GM19023 (cell line): ENCODE data around the gene FMO2.
"Not testable (repeated sequence)": the region's sequence is repeated elsewhere in the genome, so short reads cannot be mapped to it uniquely, and the experiment has no call there.

Source experiments
- ATAC-seq: cut with Tn5 transposase; IDR thresholded peaks from one replicate; pipeline ENCODE4 v1.9.1; 2021; ENCODE audit warnings: mild to moderate bottlenecking, moderate library complexity; ENCODE audit not compliant: unreplicated experiment

The FMO2 gene

DNA sequence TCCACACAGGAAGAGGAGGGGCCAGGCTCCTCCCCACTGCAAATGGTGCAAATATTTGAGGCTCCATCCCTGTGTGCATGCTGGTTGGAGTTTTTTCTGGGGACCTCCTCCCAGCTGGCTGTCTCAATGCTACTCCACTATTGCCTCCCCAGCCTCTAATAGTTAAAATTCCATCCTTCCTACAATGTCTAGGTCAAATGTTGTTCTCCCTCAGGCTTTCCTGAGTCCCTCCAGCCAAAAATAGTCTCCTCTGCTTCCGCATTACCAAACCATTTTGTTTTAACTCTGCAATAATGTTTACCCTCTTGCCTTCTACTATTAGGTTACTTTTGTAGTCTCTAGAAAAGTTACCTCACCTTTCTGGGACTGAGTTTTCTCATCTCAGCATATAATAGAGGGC, 33.6 kb downstream of the FMO2 start:
- no peak for ATAC-seq

DNA sequence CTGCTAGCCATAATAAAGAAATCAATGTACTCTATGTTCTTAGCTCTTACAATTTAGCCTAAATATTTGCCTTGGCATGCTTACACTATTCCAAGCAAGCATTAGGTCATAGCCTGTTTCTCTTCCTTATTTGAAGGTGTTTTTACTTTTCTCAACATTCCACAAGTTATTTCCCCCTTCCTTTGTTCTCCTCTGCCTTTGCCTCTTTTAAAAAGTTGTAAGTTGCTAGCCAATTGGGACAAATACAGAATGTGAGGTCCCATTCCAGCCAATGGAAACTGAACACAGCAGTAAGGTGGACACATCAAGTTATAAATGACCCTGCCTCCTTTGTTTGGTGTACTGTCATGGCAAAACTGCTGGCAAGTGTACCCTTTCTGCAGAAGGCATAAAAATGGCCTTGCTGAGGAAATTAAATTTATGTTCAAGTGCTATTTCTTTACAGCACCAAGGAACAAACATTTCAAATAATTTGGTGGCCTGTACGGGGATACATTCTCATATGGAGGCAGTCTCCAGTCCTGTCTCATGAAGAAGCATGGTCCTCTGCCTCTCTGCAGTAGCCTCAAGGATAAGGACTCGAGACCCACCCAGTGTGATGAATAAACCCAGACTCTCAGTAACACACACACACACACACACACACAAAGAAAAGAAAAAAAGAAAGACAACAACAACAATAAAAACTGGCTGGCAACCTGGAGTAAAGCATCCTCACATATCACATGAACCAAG, 34.4 kb downstream of the FMO2 start:
- no peak for ATAC-seq

DNA sequence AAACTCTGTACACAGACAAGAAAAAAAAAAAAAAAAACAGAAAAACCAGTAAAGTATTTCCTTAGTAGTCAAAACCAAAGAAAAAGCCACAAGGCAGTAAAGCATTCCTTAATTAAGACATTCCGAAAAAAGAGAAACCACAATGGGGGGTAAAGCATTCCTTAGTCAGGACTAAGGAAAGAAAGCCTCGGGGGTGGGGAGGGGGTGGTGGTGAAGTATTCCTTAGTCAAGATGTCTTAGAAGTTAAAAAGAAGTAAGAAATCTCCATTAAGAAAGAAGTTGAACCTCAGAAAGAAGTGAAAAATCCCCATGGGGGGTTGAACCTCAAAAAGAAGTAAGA, 35.0 kb downstream of the FMO2 start:
- no peak for ATAC-seq

DNA sequence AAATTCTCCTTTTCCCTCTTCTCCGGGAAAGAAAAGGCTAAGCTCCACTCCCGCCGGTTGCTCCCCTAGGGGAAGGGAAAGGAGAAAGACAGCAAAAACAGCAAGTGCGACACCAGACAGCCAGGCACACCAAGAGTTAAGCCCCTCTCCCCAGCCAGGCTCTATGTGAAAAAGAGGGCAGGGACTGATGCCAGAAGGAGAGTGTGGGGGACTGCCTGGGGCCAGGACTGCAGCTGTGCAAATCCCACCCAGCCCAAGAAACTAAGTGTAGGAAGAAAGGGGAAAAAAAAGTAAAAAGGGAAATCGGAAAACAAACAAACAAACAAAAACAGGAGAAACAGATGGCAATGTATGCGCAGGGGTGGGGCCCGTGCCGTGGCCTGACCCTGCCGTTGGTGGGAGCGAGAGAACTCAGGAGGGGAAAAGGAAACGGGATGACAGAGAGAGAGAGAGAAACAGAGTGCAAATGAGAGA, 35.5 kb downstream of the FMO2 start:
- ATAC-seq: no peak

DNA sequence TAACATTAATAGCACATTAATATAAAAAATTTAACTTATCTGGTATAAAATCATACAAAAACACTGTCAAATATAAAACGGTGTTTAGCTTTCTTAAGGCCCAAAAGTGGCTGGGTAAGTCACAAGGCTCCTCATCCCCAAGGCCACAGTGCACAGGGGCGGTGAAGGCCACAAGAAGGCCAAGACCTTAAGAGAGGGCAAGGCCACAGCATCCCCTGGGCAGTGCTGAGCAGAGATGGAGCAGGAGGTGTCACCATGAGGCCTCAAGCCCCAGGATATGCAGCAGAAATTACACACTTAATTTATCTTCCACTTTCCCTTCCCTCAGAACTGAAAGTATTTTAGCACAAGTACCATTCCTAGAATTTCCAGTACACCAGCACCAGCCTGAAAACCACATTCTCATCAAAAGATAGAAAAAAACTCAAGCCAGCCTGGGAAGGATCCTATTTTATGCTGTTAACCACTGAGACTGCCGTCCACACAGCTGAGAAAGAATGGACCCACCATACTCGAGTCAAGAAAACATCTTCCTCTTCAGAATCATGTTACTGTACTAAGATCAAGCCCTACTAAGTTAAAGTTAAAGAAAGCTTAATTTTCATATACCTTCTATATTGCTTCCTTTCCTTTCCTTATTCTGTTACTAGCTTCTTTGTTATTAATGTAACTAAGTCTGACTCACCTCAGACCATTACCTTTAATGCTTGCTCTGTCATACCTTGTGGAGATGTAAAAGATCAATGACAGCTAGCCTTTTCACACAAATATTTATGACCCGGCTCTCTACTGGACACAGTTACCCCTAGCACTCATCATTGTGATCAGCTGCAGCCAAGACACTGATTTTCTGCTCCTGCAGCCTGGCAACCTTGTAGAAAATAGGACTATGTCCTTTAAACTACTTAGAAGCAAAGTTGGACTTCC, 36.8 kb downstream of the FMO2 start:
- ATAC-seq: no peak

DNA sequence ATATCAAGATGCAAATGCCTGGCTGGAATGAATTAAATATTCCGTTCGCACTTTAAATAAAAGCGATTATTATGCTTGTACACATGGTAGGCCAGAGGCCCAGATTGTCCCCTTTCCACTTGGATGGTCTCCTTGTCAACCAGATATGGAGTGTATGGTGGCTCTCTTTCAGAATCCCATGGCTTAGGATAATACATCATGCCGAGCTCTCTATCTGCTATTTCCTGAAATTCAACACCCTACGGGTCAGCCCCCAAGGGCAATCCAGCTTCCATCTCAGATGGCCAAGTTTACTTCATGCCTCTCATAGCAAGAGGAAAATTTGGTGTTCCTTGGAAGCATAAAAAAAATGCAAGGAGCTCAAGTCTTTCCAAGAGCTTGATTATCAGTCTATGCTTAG, 37.8 kb downstream of the FMO2 start:
- no peak for ATAC-seq

DNA sequence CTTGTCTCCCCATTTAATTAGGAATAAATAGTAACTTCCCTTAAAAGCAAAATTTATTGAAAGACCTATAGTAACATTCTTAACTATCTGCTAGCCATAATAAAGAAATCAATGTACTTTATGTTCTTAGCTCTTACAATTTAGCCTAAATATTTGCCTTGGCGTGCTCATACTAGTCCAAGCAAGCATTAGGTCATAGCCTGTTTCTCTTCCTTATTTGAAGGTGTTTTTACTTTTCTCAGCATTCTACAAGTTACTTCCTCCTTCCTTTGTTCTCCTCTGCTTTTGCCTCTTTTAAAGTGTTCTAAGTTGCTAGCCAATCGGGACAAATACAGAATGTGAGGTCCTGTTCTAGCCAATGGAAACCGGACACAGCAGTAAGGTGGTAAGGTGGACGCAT, 39.2 kb downstream of the FMO2 start:
- not testable (repeated sequence) for ATAC-seq

DNA sequence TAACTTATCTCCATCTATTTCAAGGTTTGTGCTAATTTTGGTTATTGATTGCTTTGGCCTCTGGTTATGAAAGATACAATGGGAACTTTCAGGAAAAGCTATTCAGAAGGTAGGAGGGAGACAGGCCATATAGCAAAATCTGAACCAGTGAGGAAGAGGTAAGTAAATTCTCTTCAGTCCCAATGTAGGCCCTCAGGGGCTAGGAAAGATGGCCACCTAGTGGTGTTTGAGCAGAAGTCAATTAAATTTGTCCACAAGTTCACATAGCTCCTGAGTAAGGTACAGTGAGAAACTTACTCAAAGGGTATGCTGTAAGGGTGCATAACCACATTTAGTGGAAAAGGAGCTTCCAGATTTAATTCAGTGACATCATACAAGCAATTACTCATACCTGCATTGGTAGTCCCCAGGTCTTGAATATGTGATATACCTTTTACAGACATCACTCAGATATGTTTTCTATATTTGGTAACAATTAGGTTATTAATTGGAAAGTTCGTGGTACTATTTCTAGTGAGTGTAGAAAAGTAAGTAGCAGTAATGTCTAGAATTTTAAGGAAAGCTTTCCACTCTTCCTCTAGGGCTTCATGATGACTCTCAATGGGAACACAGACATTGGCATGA, 41.8 kb downstream of the FMO2 start:
- peak; percentile 90 for ATAC-seq

DNA sequence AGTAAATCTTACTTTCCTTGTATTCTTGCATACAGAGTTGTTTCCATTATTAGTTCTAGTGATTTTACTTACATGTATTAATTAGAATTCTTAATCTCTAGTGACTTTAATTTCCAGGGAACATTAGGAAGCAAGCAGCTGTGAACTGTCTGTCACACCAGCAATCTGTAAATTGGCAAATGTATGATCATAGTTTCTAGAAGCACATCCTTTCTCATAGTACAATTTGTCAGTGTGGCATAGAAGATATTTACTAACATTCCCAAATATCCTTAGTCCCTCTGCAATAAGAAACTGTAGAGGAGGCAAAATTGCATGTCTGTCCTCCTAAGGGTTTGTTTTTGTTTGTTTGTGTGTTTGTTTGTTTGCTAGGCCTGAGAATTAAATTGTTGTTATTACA, 46.2 kb downstream of the FMO2 start:
- no peak for ATAC-seq

DNA sequence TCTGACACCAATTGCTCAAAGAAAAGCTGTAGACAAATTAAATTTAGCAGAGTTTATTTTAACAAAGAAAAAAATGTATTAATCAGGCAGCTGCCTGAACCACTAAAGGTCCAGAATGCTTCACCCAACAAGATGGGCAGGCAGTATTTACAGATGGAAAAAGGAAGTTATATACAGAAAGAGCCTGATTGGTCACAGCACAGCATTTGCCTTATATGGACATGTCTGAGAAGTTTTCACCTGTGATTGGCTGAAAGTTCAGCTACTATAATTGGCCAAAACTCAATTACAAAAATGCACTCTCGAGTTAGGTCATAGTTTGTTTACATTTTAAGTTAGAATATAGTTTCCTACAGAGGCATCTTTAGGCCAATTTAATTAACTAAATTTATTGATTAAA, 48.1 kb downstream of the FMO2 start:
- no peak for ATAC-seq

DNA sequence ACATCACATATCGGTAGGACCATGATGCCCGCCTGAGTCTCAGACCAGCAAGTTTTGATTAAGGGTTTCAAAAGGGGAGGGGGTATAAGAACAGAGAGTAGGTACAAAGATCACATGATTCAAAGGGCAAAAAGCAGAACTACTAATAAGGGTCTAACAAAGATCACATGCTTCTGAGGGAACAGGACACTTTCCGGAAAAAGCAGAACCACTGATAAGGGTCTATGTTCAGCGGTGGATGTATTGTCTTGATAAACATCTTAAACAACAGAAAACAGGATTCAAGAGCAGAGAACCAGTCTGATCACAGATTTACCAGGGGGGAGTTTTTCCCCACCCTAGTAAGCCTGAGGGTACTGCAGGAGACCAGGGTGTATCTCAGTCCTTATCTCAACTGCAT, 51.1 kb downstream of the FMO2 start:
- ATAC-seq: not testable (repeated sequence)

DNA sequence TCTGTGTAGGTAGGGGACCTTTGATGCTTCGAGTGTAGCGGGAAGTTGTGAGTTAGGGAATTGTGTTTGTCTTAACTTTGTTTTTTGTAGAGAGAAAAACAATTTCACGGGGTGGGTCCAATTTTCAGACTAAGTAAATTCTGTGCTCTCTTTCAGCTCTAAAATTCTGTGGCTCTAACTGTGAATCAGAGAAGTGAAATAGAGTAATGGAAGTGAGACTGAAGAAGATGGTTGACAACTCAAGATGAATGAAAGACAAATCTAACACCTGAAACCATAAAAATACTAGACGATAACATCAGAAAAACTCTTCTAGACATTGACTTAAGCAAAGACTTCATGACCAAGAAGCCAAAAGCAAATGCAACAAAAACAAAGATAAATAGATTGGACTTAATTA, 58.8 kb downstream of the FMO2 start:
- ATAC-seq: no peak

DNA sequence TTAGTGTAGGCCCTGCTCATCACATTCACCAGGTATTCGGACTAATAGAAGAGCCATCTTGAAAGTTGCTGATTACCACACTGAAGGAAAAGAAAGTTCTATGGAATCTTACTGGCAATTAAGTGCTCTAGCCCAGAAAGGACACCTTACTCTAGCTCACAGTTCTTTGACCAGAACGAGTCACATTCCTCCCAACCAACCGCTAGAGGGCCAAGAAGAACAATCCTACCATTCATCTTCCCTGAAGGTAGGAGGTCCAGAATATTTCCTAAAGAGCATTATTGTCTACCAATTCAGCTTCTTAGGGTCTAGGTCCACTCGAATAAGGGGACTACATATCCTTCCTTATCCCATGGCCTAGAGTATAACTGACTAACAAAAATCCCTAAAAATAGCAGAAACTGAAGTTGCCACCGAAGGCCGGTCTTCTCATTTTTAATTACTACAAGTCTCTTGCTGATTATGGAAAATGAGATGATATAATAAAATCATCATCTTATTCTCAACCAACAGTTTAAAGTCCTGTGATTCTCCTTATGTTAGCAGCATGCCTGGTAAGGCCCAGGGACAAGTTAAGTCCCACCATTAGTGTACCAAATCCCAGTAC, 60.5 kb downstream of the FMO2 start:
- ATAC-seq: peak; percentile 82

DNA sequence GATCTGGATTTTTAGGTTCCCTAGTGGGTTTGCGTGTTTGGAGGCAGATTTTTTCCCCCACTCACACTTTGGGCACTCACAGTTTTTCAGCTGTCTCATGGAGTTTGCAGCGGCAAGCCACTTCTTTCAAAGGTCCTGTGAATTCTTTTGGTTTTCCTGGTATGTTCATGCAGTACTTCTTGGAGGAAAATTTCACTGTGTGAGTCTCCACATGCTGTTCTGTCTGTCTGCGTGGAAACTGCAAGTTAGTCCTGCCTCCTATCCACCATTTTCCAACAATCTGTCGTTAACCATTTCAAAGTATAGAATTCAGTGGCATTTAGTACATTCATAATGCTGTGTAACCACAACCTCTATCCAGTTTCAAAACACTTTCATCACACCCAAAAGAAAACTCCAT, 62.4 kb downstream of the FMO2 start:
- no peak for ATAC-seq

DNA sequence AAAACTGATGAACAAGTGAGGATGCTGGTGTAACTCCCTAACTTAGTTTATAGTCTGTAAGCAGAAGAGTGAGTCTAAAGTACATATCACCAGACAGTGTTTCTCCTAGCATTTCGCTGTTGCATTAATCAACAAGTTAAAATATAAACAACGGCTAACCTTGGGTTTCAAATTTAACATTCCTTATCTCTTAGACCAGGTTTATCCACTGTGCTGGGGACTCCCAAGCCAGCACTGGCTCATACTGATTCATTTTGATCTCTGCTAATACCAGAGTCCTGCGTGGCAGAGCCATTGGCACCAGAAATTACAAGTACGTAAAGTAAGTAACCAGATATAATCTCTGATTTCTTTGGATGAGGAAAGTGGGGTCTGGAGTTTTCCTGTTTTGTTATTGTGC, 63.2 kb downstream of the FMO2 start, which contains the start of gene FMO1:
Gene FMO1, plus strand, starts transcription at position 193 of the 400 bp plus-strand sequence. CDS start 9,594 bp downstream, outside the sequence.
- ATAC-seq: no peak

DNA sequence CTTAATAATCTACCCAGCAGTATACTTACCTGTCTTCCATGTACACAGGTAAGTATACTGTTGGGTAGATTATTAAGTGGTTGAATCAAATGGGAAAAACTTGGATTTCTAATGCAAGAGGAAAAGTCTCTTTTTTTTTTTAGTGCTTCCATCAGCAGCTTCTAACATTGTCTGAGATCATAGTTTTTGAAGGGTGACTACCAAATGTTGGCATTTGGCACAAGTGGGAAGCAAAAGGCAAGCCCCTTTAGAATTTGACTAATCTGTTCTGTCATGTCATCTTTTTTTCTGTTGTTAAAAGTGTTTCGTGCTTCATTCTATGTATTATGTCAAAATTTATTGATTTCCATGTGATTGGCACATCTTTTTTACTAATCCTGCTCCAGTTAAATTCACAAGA, 63.7 kb downstream of the FMO2 start:
- no peak for ATAC-seq

DNA sequence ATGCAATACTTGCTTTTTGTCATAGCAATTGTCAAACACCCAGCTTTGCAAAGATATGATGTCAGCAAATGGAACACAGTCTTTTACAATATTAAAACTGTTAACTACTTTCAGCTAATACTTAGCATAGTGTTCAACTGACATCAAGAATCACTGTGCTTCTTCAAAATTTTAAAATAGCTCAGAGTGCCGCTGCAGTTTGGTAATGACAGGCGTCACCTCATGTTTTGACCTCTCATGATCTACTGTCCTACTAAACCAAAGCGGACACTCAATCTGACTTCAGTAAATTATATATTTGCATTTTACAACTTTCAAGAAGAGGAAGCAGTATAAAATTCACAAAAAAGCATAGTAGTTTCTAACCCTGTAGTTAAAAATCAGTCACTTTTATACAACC, 65.2 kb downstream of the FMO2 start:
- ATAC-seq: no peak

DNA sequence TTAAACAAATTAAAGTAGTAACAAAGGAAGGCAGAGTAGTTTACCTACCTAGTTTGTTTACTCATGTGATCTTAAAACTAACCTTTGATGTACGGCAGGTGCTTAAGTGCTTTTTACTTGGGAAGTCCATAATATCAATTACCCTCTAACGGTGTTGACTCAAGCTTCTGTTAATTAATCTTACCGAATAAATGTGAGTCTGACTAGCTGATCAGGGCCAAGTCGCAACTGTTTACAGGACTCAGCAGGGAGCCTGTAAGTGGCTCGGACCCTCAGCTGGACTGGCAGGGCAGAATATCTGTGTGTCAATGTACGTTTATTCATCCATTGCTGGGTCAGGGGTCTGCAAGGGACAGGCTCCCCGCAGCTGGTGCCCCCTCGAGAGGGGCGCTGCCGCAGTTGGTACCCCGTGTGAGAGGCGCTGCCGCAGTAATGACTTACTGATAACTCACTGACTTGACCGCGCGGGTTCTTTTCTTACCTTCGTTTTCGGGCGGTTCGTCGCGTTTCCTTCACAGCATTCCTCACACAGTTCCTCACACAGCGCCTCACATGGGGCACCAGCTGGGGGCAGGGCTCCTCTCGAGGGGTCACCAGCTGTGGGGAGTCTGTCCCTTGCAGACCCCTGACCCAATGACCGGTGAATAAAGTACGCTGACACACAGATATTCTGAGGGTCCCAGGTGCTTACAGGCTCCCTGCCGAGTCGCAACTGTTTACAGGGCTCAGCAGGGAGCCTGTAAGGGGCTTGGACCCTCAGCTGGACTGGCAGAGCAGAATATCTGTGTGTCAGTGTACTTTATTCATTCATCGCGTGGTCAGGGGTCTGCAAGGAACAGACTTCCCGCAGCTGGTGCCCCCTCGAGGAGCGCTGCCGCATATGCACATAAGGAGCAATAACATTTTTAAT, 66.2 kb downstream of the FMO2 start:
- ATAC-seq: peak; percentile 49

DNA sequence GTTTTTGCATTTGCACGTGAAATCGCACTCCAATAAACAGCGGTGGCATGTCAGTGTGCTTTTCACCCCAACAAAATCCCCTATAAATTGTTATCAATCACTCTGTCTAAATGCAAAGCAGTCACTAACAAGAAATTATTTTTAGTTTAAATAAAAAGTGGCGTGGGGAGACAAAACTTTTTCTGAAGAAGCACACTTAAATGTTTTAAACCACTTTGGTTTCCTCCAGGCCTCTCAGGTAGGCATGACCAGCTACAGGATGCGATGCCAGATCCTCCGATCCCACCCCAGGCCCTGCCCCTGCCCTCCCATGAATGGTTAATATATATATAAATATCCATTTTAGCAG, 66.8 kb downstream of the FMO2 start:
- ATAC-seq: no peak

DNA sequence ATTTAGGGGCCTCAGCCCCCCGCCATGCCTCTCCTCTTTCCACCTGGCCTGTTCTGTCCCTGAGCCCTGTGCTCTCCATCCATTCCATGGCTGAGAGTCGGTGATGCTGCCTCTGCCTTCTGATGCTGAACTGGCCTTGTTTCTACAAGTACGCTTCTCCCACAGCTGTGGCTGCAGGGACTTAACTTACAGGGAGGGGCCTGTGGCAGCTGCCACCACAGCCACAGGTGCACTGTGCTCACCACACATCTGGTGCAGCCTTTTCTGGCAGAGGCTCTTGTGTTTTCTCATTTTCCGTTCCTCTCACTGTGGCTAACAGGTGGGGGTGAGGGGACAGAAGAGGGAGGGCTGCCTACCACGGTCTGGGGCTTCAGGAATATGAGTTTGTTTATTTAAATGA, 67.4 kb downstream of the FMO2 start:
- peak; percentile 91 for ATAC-seq
